Glutamatergic neuron (in vitro differentiated cells): ENCODE results near the gene ARID4B. TPM values are rescaled to one million over a fixed set of nuclear protein-coding genes. Genes with fewer than 3 reads are reported as not detected.
"Not testable (repeated sequence)": the region's sequence is repeated elsewhere in the genome, so short reads cannot be mapped to it uniquely, and the experiment has no call there.

Source experiments
- DNase-seq: peaks from one replicate; pipeline ENCODE4 v3.0.0; 2022
- H3K27ac Mint-ChIP-seq: one replicate; pipeline ENCODE4 v1.8.0; 2020; ENCODE audit warnings: mild to moderate bottlenecking, mixed read lengths, inconsistent platforms; ENCODE audit not compliant: unreplicated experiment
- H3K27me3 Mint-ChIP-seq: one replicate; pipeline ENCODE4 v1.8.0; 2020; ENCODE audit warnings: mild to moderate bottlenecking, moderate library complexity, mixed read lengths, inconsistent platforms; ENCODE audit not compliant: unreplicated experiment
- H3K36me3 Mint-ChIP-seq: one replicate; pipeline ENCODE4 v1.8.0; 2020; ENCODE audit warnings: mild to moderate bottlenecking, mixed read lengths, inconsistent platforms; ENCODE audit not compliant: unreplicated experiment
- H3K4me1 Mint-ChIP-seq: one replicate; pipeline ENCODE4 v1.8.0; 2020; ENCODE audit warnings: mild to moderate bottlenecking, low read depth, mixed read lengths, inconsistent platforms; ENCODE audit not compliant: unreplicated experiment
- H3K4me3 Mint-ChIP-seq: one replicate; pipeline ENCODE4 v1.8.0; 2020; ENCODE audit warnings: mild to moderate bottlenecking, mixed read lengths, inconsistent platforms; ENCODE audit not compliant: unreplicated experiment
- H3K9me3 Mint-ChIP-seq: one replicate; pipeline ENCODE4 v1.8.0; 2020; ENCODE audit warnings: mild to moderate bottlenecking, moderate library complexity, mixed read lengths, inconsistent platforms; ENCODE audit not compliant: unreplicated experiment
- CTCF ChIP-seq: fragments of 200-600 bp; sonication (generic); IDR thresholded peaks from one replicate; pipeline ENCODE4 v1.5.0; 2021; ENCODE audit not compliant: partially characterized antibody, unreplicated experiment
- total RNA-seq: library from RNA; stranded (reverse); fragmentation: NEBNext Ultra II Directional; extraction: Animal tissue kit (Norgen Biotek cat#: 25700); gene quantifications from one replicate; pipeline ENCODE4 v1.2.1, GENCODE V29; 2021; ENCODE audit not compliant: unreplicated experiment

ARID4B gene
- total RNA-seq, 1 donor from 2014 or later, result 65.9 TPM

- TF ChIP-seq CTCF, result no peak
- Mint-ChIP-seq H3K36me3 (no peaks in the 10 kb centered on the region), H3K27me3 (peaks cover 4% of the 10 kb centered on the region), H3K27ac (no peak overlapping the region), H3K4me3 (no peak overlapping the region), H3K9me3 (peaks cover 1% of the 10 kb centered on the region), H3K4me1 (peaks cover 17% of the 10 kb centered on the region)
- DNase-seq, result no peak
These were observed 12.2 kb downstream of the ARID4B start for GRCh38 chr1:235315735-235316134.

GRCh38 chr1:235315173-235315572, 12.8 kb downstream of the ARID4B start:
- Mint-ChIP-seq H3K36me3 (no peaks in the 10 kb centered on the region), H3K27ac (no peak overlapping the region), H3K4me1 (peaks cover 13% of the 10 kb centered on the region), H3K9me3 (peaks cover 1% of the 10 kb centered on the region), H3K27me3 (peaks cover 2% of the 10 kb centered on the region), H3K4me3 (no peak overlapping the region)
- TF ChIP-seq CTCF, result no peak
- no peak for DNase-seq

GRCh38 chr1:235313931-235314678, 13.9 kb downstream of the ARID4B start:
- Mint-ChIP-seq H3K4me1 (peaks cover 13% of the 10 kb centered on the region), H3K36me3 (no peaks in the 10 kb centered on the region), H3K9me3 (peaks cover 1% of the 10 kb centered on the region), H3K27ac (peak overlapping the region; percentile 17), H3K4me3 (no peak overlapping the region), H3K27me3 (peaks cover 2% of the 10 kb centered on the region)
- no peak for TF ChIP-seq CTCF
- no peak for DNase-seq

- H3K27me3 Mint-ChIP-seq, result peaks cover 2% of the 10 kb centered on the region
- no peak for TF ChIP-seq CTCF
- H3K36me3 Mint-ChIP-seq, result no peaks in the 10 kb centered on the region
- peaks cover 13% of the 10 kb centered on the region for H3K4me1 Mint-ChIP-seq
- peak overlapping the region; percentile 0 for H3K4me3 Mint-ChIP-seq
- H3K27ac Mint-ChIP-seq, result no peak overlapping the region
- no peak for DNase-seq
- H3K9me3 Mint-ChIP-seq, result peaks cover 1% of the 10 kb centered on the region
These were observed 14.7 kb downstream of the ARID4B start for GRCh38 chr1:235313262-235313661.

GRCh38 chr1:235309206-235309605, 18.8 kb downstream of the ARID4B start:
- H3K4me3 Mint-ChIP-seq, H3K9me3 Mint-ChIP-seq, H3K36me3 Mint-ChIP-seq, H3K27me3 Mint-ChIP-seq, H3K27ac Mint-ChIP-seq, DNase-seq: not testable (repeated sequence)
- peaks cover 17% of the 10 kb centered on the region for H3K4me1 Mint-ChIP-seq
